ENCODE measurements around the gene QRSL1. TPM values are rescaled to one million over a fixed set of nuclear protein-coding genes. Genes with fewer than 3 reads are reported as not detected.

Gene QRSL1
- total RNA-seq, 4 donors from 2014 or later: 6.4 to 10.4 (median 7.0) TPM

DNA sequence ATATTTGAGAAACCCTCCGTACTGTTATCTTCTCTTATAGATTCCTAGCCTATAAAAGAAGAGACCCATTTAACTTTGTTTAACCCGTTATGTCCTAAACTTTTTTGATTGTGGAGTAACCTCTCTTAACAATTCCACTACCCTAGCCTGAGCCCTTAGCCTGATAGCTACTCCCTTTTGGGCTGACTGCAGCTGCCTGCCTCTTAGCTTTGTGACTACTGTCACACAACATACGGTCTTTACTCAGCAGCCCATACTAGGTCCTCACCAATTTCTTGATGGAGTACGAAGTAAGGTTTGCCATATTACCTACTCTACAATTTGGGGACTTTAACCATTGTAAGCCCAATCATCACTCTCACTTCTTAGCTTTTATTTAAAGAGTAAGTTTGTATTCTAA, 72.7 kb downstream of the QRSL1 start:
- Histone ChIP-seq H3K36me3 (no peaks in the 10 kb centered on the region), H3K4me1 (no peaks in the 10 kb centered on the region), H3K4me3 (no peak overlapping the region), H3K9me3 (no peaks in the 10 kb centered on the region), H3K27ac (no peak overlapping the region), H3K27me3 (no peaks in the 10 kb centered on the region)
- TF ChIP-seq POLR2A (IDR thresholded peaks at IDR 0.05): no peak
- TF ChIP-seq POLR2AphosphoS5 (IDR thresholded peaks at IDR 0.05): no peak
- TF ChIP-seq, protein P1, sequence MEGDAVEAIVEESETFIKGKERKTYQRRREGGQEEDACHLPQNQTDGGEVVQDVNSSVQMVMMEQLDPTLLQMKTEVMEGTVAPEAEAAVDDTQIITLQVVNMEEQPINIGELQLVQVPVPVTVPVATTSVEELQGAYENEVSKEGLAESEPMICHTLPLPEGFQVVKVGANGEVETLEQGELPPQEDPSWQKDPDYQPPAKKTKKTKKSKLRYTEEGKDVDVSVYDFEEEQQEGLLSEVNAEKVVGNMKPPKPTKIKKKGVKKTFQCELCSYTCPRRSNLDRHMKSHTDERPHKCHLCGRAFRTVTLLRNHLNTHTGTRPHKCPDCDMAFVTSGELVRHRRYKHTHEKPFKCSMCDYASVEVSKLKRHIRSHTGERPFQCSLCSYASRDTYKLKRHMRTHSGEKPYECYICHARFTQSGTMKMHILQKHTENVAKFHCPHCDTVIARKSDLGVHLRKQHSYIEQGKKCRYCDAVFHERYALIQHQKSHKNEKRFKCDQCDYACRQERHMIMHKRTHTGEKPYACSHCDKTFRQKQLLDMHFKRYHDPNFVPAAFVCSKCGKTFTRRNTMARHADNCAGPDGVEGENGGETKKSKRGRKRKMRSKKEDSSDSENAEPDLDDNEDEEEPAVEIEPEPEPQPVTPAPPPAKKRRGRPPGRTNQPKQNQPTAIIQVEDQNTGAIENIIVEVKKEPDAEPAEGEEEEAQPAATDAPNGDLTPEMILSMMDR (IDR thresholded peaks at IDR 0.05): no peak
- TF ChIP-seq EP300 (IDR thresholded peaks at IDR 0.05): no peak
- DNase-seq (ENCODE audit: low spot score in 2 of 2): no peak
- WGBS: 81% methylated on average over 4 of the region's 4 CpGs

DNA sequence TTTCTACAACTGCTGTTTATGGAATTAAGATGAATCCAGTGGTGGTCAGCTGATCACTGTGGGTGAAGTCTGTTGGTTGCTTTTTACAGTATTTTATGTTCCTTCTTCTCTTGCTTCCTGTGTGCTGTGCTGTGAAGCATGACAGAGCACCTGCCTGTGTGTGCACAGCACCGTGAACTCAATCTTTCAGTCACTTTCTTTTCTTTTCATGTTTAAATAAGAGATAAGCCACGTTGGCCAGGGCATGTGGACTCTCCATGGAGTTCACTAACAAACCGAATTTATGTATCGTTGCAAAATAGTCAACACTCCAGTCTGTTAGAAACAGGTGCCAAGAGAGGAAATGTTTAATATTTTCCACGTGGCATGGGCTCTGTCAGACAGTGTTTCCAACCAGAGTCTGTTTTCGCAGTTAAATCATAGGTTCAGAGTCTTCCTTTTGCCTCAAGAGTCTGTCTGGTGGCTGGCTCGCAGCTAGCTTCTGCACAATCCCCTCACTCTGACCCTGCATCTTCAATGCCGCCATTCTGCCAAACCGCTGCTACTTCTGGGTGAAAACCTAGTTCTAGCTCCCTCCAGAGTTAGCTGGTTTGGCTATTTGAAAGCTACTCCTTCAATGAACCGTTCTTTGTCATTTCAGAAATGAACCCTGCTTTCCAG, 73.2 kb downstream of the QRSL1 start:
- 52% methylated on average over 10 of the region's 10 CpGs for WGBS
- Histone ChIP-seq H3K27me3 (no peaks in the 10 kb centered on the region), H3K36me3 (no peaks in the 10 kb centered on the region), H3K9me3 (no peaks in the 10 kb centered on the region), H3K4me1 (no peaks in the 10 kb centered on the region), H3K4me3 (no peak overlapping the region), H3K27ac (no peak overlapping the region)
- no peak for DNase-seq (ENCODE audit: low spot score in 2 of 2)
- TF ChIP-seq POLR2AphosphoS5 (IDR thresholded peaks at IDR 0.05) (no peak), POLR2A (IDR thresholded peaks at IDR 0.05) (no peak), EP300 (IDR thresholded peaks at IDR 0.05) (no peak)
- TF ChIP-seq, protein P1 (IDR thresholded peaks at IDR 0.05): no peak

DNA sequence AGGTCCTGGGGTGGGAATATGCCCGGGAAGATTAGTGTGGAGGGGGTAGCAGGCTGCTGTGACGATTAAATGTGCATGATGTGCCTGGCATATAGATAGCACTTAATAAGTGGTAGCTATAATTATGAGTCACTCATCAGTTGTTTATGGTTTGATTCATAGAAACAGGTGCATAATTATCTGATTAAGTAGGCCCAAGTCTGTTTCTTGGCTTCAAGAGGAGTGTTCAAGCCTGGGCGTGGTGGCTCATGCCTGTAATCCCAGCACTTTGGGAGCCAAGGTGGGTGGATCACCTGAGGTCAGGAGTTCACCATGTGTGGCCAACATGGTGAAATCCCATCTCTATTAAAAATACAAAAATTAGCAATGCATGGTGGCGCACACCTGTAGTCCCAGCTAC, 74.9 kb downstream of the QRSL1 start:
- 73% methylated on average over 4 of the region's 4 CpGs for WGBS
- H3K36me3 ChIP-seq: no peaks in the 10 kb centered on the region

DNA sequence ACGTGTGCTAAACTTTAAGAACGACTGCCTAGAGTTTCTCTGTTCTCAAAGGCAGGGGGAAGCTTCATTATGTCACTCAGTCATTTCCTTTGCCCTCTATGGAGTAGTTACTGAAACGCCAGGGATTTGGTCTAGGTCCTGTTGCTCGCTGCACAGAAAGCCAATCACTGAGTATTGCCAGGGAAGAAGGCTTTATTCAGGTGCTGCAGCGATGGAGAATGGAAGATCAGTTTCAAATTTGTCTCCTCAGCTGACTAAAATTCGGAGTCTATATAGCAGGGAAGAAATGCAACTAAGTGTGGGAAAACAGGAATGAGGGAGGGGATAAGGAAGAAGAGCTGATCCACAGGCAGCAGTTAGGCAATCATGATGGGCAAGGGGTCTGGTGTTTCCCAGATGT, 75.8 kb downstream of the QRSL1 start:
- no peak for TF ChIP-seq POLR2A (IDR thresholded peaks at IDR 0.05)
- no peak for TF ChIP-seq POLR2AphosphoS5 (IDR thresholded peaks at IDR 0.05)
- TF ChIP-seq, protein P1 (IDR thresholded peaks at IDR 0.05): no peak
- no peak for TF ChIP-seq EP300 (IDR thresholded peaks at IDR 0.05)
- H3K27ac ChIP-seq: no peak overlapping the region
- H3K27me3 ChIP-seq: no peaks in the 10 kb centered on the region
- no peaks in the 10 kb centered on the region for H3K4me1 ChIP-seq
- no peaks in the 10 kb centered on the region for H3K9me3 ChIP-seq
- H3K36me3 ChIP-seq: no peaks in the 10 kb centered on the region
- no peak for DNase-seq (ENCODE audit: low spot score in 2 of 2)
- WGBS: 90% methylated on average over 6 of the region's 6 CpGs
- no peak overlapping the region for H3K4me3 ChIP-seq

More for the DNA sequence above, 74.9 kb downstream of the QRSL1 start:
- Histone ChIP-seq H3K27ac (no peak overlapping the region), H3K27me3 (no peaks in the 10 kb centered on the region), H3K4me3 (no peak overlapping the region), H3K9me3 (no peaks in the 10 kb centered on the region), H3K4me1 (no peaks in the 10 kb centered on the region)
- no peak for DNase-seq (ENCODE audit: low spot score in 2 of 2)
- TF ChIP-seq, protein P1 (IDR thresholded peaks at IDR 0.05): no peak
- TF ChIP-seq POLR2AphosphoS5 (IDR thresholded peaks at IDR 0.05): no peak
- TF ChIP-seq EP300 (IDR thresholded peaks at IDR 0.05): no peak

DNA sequence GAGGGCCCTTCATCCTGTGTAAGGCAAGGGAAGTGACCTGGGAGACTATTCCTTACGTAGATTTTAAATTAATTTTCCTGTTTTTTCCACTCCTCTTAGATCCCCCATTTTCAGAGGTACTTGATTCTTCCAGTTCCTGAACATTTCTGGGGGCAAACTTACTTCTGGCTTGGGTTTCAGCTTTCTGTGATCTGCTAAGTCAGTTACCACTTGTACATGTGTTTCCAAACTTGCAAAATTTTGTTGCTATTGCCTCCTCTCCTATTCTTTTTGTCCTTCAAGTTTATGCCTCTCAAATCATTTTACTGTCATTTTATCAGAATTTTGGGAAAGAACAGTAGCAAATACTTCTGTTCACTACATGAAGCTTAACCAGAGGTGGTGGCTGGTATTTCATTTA, 81.2 kb downstream of the QRSL1 start:
- Histone ChIP-seq H3K36me3 (no peaks in the 10 kb centered on the region), H3K27me3 (no peaks in the 10 kb centered on the region), H3K4me3 (no peak overlapping the region), H3K9me3 (no peaks in the 10 kb centered on the region), H3K4me1 (peaks cover 1% of the 10 kb centered on the region), H3K27ac (no peak overlapping the region)
- DNase-seq (ENCODE audit: low spot score in 2 of 2): no peak
- WGBS: 92% methylated on average over 1 of the region's 1 CpG
- TF ChIP-seq, protein P1 (IDR thresholded peaks at IDR 0.05): no peak
- TF ChIP-seq POLR2AphosphoS5 (IDR thresholded peaks at IDR 0.05) (no peak), EP300 (IDR thresholded peaks at IDR 0.05) (no peak), POLR2A (IDR thresholded peaks at IDR 0.05) (no peak)

All from suprapubic skin (tissue), 4 donors.